CD4-positive, alpha-beta T cell treated with Interleukin-6 for 4 hours (primary cell): Measurements from ENCODE around the gene L2HGDH.
"Not testable (repeated sequence)": the region's sequence is repeated elsewhere in the genome, so short reads cannot be mapped to it uniquely, and the experiment has no call there.

ENCODE experiments used
- DNase-seq: peaks from one replicate; pipeline ENCODE4 v3.0.0-alpha.2; 2020; ENCODE audit warnings: mixed read lengths

The L2HGDH gene

GRCh38 chr14:50311972-50312733 is at the start of gene L2HGDH, which contains the start of gene DMAC2L:
Gene L2HGDH, minus strand, starts transcription at chr14:50312229. Its CDS starts 79 bp downstream, at chr14:50312150.
Gene DMAC2L, plus strand, starts transcription at chr14:50312324. Its CDS starts 9,164 bp downstream, at chr14:50321488.
- DNase-seq = peak; percentile 92

- DNase-seq = no peak
These were observed 48.8 kb upstream of the L2HGDH start for GRCh38 chr14:50360851-50361250.

- no peak for DNase-seq
These were observed 48.1 kb upstream of the L2HGDH start for GRCh38 chr14:50360093-50360492.

- no peak for DNase-seq
These were observed 47.6 kb upstream of the L2HGDH start for GRCh38 chr14:50359631-50360030.

GRCh38 chr14:50357753-50358395 is 45.8 kb upstream of the L2HGDH start:
- no peak for DNase-seq

- DNase-seq = no peak
These were observed 45.1 kb upstream of the L2HGDH start for GRCh38 chr14:50357124-50357523.

GRCh38 chr14:50356283-50356682 is 44.3 kb upstream of the L2HGDH start:
- not testable (repeated sequence) for DNase-seq

GRCh38 chr14:50355692-50356091 is 43.7 kb upstream of the L2HGDH start:
- DNase-seq = no peak

- DNase-seq = no peak
These were observed 42.5 kb upstream of the L2HGDH start for GRCh38 chr14:50354527-50354926.

- no peak for DNase-seq
These were observed 41.1 kb upstream of the L2HGDH start for GRCh38 chr14:50353126-50353525.

GRCh38 chr14:50352584-50352983 is 40.6 kb upstream of the L2HGDH start:
- DNase-seq = no peak

- no peak for DNase-seq
These were observed 38.9 kb upstream of the L2HGDH start for GRCh38 chr14:50350975-50351374.

- no peak for DNase-seq
These were observed 36.9 kb upstream of the L2HGDH start for GRCh38 chr14:50348933-50349332.

GRCh38 chr14:50347521-50347920 is 35.5 kb upstream of the L2HGDH start:
- DNase-seq = no peak

- DNase-seq = no peak
These were observed 33.9 kb upstream of the L2HGDH start for GRCh38 chr14:50345846-50346422.

GRCh38 chr14:50344876-50345563 is 33.0 kb upstream of the L2HGDH start:
- no peak for DNase-seq

GRCh38 chr14:50344116-50344775 is 32.2 kb upstream of the L2HGDH start:
- DNase-seq = peak; percentile 43

GRCh38 chr14:50343434-50343833 is 31.4 kb upstream of the L2HGDH start:
- no peak for DNase-seq

- DNase-seq = peak; percentile 58
These were observed 30.4 kb upstream of the L2HGDH start for GRCh38 chr14:50342221-50343078.

- DNase-seq = peak; percentile 9
These were observed 28.9 kb upstream of the L2HGDH start for GRCh38 chr14:50340963-50341362.

- DNase-seq = no peak
These were observed 28.0 kb upstream of the L2HGDH start for GRCh38 chr14:50340045-50340444.
